NCI-H128 (cell line): ENCODE data around the gene GLRX5.
"Not testable (repeated sequence)": the region's sequence is repeated elsewhere in the genome, so short reads cannot be mapped to it uniquely, and the experiment has no call there.

Source experiments
- DNase-seq: peaks from one replicate; lab custom pipeline; 2025; ENCODE audit not compliant: unreplicated experiment; lab: John Stamatoyannopoulos, UW

GLRX5 gene

DNA sequence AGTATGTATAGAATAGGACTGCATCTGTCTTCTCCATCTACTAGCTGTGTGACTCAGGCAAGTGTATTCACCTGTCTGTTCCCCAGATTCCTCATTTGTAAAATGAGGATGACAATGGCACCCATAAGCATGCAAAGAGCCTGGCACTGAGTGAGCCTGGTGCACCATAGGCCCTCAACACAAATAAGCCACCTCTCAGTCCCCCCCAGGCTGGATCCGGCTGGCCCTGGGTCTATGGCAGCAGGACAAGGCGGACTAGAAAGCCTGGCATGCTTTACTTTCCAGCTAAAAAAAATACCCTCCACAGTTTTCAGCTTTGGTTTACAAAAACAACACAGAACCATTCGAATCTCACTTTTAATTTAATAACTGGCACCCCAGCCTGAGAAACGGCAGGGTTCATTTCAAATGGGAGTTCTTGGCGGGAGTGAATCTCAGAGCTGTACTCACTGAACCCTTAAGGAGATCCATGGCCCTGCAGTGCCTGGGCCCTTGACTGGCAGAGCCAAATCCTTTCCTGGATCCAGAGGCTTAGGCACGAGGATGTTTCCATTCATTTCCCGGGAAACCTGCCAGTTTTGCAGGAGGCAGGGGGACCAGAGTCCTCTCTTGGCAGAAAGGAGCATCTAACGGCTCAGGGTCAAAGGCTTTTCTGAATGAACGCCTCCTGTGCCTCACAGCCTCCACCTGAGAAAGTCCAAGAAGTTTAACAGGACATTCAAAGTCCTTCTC, 36.1 kb upstream of the GLRX5 start:
- no peak for DNase-seq

DNA sequence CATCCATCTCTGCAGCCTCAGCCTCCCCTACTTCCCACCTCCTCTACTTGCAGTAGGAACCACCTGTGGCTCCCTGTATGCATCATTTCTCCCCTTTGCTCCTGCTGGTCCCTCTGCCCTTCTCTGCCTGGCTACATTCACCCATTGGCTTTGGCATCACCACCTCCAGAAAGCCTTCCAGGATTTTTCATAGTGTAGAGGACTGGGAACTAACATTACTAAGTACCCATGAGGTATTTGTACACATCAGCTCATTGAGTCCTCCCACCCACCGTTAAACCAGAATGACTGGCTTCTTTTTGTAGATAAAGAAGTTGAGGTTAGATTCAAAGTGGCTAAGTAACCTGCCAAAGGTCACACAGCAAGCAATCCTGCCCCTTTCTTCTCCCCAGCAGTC, 35.5 kb upstream of the GLRX5 start:
- DNase-seq: no peak

DNA sequence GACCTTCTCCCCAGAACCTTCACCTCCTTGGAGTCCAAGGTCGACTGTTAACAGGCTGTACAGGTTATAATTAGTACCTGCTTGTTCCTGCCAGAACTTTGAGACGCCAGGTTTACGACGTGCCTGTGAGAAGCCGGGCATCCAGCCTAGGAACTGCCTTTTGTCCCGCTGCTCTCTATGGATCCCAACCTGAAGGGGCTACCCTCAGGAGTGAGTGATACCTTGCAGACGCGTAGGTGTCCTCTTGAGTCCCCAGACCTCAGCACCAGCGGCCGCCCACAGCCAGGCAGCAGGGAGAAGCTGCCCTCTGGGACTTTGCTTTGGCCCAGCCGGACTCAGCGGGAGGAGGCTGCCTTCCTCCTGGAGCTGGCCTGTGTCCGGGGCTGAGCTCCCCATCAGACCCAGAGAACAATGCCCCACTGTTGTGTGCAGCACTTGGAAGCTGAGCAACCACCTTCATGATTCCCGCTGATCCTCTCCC, 34.6 kb upstream of the GLRX5 start:
- no peak for DNase-seq

DNA sequence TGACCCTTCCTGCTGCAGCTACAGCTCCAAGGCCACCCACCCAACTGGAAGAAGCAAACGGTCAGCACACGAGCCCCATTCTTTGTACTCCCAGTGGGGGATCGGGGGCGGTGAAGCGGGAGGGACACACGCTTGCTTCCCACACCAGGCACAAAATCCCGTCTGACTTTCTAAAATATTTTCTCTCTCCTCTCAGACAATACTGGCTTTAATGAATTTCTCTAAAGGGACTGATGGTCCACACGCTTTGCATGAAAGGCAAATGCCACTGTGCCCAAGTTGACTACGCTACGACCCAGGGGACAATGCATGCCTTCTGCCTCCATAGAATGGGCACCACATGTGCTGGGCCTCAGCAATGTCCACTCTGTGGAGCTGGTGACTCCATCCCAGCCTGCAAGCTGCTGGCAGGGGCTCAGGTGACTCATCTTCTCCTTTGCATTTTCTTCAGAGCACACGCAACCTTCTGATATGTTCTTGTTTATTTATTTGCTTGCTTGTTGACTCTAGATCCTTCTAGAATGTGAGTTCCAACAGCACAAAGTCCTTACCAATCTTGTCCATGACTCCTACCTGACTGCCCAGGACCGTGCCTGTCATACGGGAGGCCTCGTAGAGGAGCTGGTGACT, 34.0 kb upstream of the GLRX5 start:
- DNase-seq: no peak

DNA sequence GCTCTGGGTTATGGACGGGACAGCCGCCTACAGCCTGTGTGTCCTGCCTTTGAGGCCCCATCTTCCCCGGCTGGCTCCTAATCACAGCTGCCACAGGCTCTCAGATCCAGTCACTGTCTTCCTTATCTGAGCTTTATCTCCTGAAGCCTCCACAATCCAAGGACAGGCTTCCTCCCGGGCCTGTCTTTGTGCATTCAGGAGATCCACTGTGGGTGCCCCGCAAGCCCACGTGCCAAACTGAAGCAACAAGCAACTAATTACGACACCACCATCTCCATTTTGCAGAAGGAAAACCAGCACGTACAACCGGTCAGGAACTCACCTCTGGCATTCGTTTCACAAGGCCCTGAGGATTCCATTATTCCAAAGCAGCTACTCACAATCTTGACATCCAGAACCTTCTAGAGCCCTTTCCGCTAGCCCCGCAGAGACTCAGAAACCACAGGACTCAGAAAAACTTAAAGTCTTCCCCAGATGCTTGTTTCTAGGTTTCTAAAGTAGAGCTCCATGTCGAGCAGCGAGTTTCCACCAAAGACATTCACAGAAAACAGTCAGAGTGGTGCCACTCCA, 32.4 kb upstream of the GLRX5 start:
- DNase-seq: no peak

DNA sequence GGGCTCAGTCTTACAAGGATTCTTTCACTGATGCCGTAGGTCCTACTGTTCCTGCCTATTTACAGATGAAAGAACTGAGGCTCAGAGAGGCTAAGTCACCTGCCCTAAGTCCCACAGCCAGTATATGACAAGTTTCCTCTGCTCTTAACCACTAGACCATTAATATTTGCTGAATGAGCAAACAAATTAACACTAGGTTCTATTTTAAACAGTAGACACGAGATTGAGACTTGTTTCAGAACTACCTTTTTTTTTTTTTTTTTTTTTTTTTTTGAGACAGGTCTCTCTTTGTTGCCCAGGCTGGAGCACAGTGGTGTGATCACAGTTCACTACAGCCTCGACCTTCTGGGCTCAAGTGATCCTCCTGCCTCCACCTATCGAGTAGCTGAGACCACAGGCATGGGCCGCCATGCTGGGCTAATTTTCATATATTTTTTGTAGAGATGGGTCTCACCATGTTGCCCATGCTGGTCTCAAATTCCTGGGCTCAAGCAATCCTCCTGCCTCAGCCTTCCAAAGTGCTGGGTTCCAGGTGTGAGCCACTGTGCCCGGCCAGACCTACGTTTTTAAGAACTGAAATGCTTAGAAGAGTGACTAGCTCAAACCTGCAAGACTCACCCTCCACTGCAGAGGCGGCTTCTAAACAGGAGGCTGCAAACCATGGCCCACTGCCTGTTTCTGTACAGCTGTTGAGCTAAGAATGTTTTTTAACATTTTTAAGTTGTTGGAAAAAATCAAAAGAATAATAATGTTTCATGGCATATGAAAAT, 31.3 kb upstream of the GLRX5 start:
- DNase-seq: no peak

DNA sequence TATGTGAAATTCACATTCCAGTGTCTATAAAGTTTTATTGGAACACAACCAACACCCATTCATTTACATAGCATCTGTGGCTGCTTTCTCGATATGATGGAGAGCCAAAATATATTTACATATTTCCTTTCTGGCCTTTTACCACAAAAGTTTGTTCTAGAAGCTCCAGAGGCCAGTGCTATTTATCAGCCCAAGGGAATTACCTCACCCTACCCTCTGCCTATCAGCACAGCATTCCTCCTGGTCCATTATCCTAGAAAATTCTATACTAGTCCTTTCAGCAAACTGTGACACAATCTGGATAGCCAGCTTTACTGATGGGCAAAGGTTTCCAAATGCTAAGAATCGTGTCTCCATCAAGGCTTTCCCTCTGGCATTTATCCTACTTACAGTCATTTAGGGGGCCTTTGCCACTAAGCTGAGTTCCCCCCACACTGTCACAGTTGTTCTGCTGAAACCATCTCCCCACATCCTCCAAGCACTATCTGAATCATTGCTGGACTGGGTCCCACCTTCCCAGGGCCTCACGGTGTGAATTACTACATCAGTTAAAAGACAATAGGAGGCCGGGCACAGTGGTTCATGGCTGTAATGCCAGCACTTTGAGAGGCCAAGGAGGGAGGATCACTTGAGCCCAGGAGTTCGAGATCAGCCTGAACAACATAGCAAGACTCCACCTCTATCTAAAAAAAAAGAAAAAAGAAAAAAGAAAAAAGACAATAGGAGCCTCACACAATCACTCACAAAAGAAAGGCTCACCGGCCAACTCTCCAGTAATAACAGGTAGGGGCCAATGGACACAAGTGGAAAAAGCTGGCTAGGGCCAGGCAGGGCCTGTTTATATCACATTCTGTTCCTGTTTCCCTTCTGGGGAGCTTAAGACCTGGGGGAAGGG, 30.5 kb upstream of the GLRX5 start:
- no peak for DNase-seq

DNA sequence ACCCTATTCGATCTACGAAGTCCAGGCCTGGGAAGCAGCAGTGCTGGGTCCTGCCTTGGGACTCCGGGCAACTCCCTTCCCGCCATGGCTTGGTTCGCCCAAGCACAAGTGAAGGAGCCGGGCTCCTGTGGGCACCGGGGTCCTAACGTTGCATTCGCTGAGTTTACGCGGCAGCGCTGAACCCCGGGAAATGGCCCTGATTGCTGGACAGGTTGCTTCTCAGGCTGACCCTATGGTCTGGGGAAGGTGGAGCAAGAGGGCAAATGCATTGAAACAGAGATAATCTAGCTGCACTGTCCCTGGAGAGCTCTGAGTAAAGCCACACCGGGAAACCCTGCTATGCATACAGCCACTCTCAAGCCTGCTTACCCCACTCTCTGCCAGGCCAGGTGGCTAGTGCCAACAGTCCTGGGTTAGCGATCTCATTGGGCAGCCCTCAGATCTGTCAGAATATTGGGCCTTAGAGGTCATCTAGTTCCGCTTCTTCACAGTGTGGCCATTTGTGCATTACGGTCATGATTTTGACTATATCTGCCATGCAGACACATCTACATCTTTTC, 29.7 kb upstream of the GLRX5 start:
- no peak for DNase-seq

DNA sequence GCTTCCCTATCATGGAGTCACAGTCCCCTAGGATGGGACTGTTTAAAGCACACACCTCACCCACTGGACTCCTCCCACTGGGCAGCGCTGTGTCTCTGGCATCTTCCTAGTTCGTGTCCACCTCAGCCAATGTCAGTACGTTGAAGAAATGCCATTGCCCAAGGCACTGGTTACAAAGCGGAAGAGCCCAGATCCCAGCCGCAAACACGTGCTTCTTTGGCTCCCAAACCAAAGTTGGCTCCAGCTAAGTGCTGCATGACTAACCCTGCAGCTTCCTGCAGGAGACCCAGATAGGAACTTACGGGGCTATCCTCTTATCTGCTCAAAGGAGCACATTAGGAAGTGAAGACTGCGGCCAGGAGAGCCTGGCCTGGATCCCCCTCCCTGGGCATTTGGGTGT, 27.7 kb upstream of the GLRX5 start:
- DNase-seq: no peak

DNA sequence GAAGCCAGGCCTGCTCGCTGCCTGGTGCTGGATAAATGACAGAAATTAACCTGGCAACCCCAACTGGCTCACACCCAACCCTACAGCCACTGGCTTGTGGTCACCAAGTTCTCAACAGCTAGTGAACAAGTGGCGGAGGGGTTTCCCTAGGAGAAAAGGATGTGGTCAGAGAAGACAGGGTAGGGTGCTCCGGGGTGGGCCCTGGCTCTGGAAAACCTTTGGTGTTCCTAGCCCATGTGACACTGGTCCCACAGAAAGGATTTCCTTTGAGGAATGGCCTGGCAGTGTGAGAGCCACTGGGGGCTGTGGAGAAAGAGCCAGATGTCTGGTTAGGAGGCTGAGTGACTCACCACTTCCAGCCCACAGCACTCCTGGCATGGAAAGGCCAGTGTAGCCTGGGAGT, 27.1 kb upstream of the GLRX5 start:
- DNase-seq: no peak

DNA sequence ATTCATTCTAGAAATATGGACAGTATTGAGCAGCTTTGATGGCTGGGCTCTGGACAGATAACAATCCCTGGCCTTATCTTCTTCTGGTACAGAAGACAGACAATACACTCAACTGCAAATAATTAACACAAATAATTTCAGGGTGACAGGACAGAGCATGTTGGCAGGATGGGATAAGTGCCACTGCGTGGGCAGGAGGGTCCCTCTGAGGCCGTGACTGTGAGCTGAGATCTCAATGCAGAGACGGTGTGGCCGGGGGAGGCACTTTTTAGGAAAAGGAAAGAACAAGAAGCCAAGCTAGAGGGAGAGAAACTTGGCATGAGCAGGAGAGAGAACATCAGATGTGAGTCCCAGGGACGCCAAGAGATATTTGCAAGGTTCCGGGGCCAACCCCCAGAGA, 26.5 kb upstream of the GLRX5 start:
- no peak for DNase-seq

DNA sequence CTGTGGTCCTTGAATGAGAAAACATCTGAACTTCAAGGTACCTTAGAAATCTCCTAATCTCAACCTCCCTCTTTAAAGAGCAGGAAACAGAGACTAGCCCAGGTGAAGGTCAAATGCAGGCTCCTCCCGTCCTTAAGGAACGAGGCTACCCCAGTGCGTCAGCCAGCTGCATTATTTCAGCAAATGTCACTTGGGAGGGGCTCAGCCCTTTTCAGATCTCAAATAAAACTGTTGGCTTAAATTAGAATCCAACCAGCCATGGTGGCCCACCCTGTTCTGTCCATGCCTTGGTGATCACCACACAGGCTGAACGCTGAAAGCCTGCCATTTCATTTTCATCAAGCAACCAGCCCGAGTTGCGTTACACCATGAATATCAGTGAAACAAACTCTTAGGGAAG, 25.4 kb upstream of the GLRX5 start:
- DNase-seq: no peak

DNA sequence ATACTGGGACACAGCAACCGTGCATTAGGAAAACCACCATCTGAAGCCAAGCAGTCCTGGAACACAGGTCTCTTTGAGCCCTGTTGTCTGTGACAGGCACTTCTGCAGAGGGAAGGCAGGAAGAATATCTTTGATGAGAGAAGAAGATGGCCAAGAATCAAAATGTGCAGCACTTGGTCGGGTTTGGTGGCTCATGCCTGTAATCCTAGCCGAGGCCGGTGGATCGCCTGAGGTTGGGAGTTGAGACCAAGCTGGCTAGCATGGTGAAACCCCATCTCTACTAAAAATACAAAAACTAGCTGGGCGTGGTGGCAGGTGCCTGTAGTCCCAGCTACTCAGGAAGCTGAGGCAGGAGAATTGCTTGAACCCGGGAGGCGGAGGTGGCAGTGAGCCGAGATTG, 24.5 kb upstream of the GLRX5 start:
- DNase-seq: not testable (repeated sequence)

DNA sequence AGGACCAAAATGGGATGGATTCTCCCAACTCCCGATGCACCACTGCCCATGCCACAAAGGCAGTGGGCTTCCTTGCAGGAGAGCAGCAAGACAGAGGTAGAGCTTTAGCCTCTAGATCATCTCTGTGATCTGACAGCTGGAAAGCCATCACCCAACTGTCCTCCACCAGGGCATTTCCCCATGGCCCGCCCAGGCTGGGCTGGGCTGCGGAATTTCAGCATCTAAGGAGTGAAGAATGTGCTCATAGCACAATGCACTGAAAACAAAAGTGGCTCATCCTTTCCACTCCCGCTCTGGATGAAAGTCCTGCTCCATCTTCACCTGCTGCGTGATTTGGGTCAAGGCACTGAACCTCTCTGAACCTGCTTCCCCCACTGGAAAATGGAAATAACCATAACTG, 24.0 kb upstream of the GLRX5 start:
- DNase-seq: no peak

DNA sequence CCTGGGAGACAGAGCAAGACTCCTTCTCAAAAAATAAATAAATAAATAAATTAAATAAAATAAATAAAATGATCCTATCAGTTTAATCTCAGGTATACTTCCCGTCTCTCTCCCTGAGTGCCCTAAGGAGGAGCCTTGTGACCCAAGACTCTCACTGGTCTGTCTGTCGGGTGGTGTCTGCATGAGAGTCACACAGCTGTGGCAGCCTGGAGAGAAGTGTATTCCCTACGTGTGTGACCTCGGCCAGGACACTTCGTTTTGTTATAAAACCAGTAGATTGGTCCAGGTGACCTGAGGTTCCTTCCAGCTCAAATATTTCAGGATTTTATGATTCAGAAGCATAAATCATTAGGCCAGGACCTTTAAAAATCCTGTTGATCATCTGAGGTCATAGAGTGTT, 23.2 kb upstream of the GLRX5 start:
- no peak for DNase-seq

DNA sequence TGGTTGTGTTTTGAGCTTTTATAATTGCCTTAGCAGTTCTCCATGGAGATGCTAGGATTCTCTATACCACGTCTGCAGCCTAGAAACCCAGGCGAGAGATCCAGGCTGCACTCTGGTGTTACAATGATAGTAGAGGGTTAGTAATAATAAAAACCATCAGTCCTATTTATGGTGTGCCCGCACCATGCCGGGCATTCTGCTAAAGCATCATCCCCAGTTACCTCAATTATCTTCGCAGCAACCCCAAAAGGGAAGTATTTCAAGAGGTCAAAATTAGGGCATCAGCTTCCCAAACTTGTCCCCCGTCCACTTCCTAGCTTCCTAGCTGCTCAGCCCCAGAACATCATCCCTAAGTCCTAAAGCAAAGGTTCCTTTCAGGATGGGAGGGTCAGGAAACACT, 21.6 kb upstream of the GLRX5 start:
- no peak for DNase-seq

DNA sequence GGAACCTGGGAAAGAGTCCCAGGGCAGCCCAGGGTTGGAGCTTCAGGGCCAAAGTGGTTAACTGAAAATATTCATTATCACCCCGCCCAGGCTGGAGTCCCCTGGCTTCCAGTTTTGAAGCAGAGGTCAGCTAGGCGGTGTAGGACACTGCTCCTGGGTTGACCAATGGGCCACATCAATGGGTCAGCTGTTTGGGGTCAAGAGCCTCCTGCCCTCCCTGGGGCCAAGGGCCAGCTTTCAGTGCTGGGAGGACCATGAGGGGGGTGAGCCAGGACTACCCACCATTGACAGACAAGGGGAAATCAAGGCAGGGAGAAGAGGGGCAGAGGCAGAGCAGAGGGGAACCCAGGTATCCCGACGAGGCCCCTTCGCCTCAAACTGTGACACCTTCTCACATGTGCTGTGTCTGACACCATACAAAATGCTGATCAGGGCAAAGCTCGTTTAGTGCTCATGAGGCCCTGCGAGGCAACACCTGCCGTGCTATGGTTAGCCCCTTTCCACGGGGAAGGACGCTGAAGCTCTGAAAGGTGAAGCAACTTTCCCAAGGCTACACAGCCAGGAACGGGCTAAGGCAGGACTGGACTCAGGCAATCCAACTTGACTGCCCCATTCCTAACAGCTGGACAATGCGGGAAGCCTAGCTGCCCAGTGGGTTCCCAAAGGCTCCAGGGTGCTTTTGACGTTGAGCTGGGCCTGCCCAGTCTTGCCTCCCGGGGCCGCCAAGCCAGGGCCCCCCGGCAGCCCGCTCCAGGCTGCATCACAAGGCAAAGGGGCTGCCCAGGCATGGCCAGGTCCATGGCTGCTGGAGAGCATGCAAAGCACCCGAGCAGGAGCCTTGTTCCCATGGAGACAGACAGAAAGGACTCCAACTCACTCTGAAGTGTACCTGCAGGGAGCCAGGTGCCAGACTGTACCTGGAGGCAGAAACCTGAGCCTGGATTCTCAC, 20.4 kb upstream of the GLRX5 start:
- DNase-seq: peak; percentile 77

DNA sequence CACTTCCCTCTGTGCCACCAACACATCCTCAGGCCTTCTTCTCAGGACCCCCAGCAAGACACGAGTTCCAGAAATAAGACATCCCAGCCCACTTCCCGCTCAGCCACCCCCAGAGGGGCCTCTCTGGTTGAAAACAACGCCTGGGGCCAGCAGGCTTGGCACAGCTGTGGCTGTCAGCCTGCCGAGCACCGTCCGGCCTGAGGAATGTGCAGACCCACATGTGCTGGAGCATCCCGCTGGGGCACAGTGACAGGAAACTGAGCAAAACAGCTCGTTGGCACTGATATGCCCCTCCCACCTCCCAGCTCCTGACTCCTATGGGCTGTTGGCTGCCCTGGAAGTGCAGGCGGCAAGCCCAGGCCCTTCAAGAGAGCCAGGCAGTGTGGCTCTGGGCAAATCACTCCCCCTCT, 19.8 kb upstream of the GLRX5 start:
- DNase-seq: no peak
